ENCODE measurements around the gene ZNF618.

- TF ChIP-seq POLR2A (IDR thresholded peaks at IDR 0.05; ENCODE audit: low read depth, low read length) = no peak
- no peak for TF ChIP-seq POLR2AphosphoS5 (IDR thresholded peaks at IDR 0.05; ENCODE audit: low read depth, low read length)
These were observed 97.1 kb downstream of the ZNF618 start for GRCh38 chr9:113973226-113973625.

All from GM12892 (cell line).